Measurements from ENCODE around the gene ENTPD6.

ENTPD6 gene

GRCh38 chr20:25209400-25209799 lies 13.9 kb downstream of the ENTPD6 start:
- no peak for DNase-seq (ENCODE audit: low read depth in 2 of 2)

- DNase-seq (ENCODE audit: low read depth in 2 of 2): no peak
Observed at GRCh38 chr20:25209911-25210310, 14.4 kb downstream of the ENTPD6 start.

GRCh38 chr20:25211273-25211672 lies 15.8 kb downstream of the ENTPD6 start:
- DNase-seq (ENCODE audit: low read depth in 2 of 2): no peak

- DNase-seq (ENCODE audit: low read depth in 2 of 2): no peak
Observed at GRCh38 chr20:25212242-25212641, 16.7 kb downstream of the ENTPD6 start.

GRCh38 chr20:25213566-25214425 lies 18.3 kb downstream of the ENTPD6 start:
- no peak for DNase-seq (ENCODE audit: low read depth in 2 of 2)

- no peak for DNase-seq (ENCODE audit: low read depth in 2 of 2)
Observed at GRCh38 chr20:25214426-25214790, 18.9 kb downstream of the ENTPD6 start.

- DNase-seq (ENCODE audit: low read depth in 2 of 2): no peak
Observed at GRCh38 chr20:25214819-25215218, 19.3 kb downstream of the ENTPD6 start.

- DNase-seq (ENCODE audit: low read depth in 2 of 2): no peak
Observed at GRCh38 chr20:25215521-25215920, 20.0 kb downstream of the ENTPD6 start.

- DNase-seq (ENCODE audit: low read depth in 2 of 2): no peak
Observed at GRCh38 chr20:25216199-25216945, 20.9 kb downstream of the ENTPD6 start.

- no peak for DNase-seq (ENCODE audit: low read depth in 2 of 2)
Observed at GRCh38 chr20:25217161-25218108, 21.9 kb downstream of the ENTPD6 start.

GRCh38 chr20:25218109-25218486 lies 22.6 kb downstream of the ENTPD6 start:
- DNase-seq (ENCODE audit: low read depth in 2 of 2): no peak

- DNase-seq (ENCODE audit: low read depth in 2 of 2): no peak
Observed at GRCh38 chr20:25218492-25218891, 23.0 kb downstream of the ENTPD6 start.

- DNase-seq (ENCODE audit: low read depth in 2 of 2): no peak
Observed at GRCh38 chr20:25219365-25219764, 23.9 kb downstream of the ENTPD6 start.

GRCh38 chr20:25220021-25220730 lies 24.7 kb downstream of the ENTPD6 start:
- DNase-seq (ENCODE audit: low read depth in 2 of 2): no peak

GRCh38 chr20:25220810-25221591 lies 25.5 kb downstream of the ENTPD6 start:
- no peak for DNase-seq (ENCODE audit: low read depth in 2 of 2)

- DNase-seq (ENCODE audit: low read depth in 2 of 2): no peak
Observed at GRCh38 chr20:25221592-25222460, 26.3 kb downstream of the ENTPD6 start.

GRCh38 chr20:25222461-25223178 lies 27.1 kb downstream of the ENTPD6 start:
- DNase-seq (ENCODE audit: low read depth in 2 of 2): no peak

GRCh38 chr20:25223179-25223661 lies 27.7 kb downstream of the ENTPD6 start:
- DNase-seq (ENCODE audit: low read depth in 2 of 2): peak; percentile 43 to 51
